Brain microvascular endothelial cell (primary cell): ENCODE measurements around the gene ASCC3.

Experiments
- DNase-seq: peaks from one replicate; pipeline ENCODE4 v3.0.0-alpha.2; 2020
- H3K27ac ChIP-seq: fragments of 250-450 bp; sonication (Bioruptor Pico); 2 replicates; pipeline ENCODE4 v1.5.1; 2020; ENCODE audit warnings: mild to moderate bottlenecking, moderate library complexity
- H3K27me3 ChIP-seq: fragments of 250-450 bp; sonication (Bioruptor Pico); replicated peaks from 2 replicates; pipeline ENCODE4 v1.5.1; 2020; ENCODE audit warnings: mild to moderate bottlenecking
- H3K36me3 ChIP-seq: fragments of 250-450 bp; sonication (Bioruptor Pico); replicated peaks from 2 replicates; pipeline ENCODE4 v1.5.1; 2020; ENCODE audit warnings: mild to moderate bottlenecking
- H3K4me3 ChIP-seq: 2 replicates; pipeline ENCODE4 v1.5.1; 2011; ENCODE audit warnings: low read depth, mild to moderate bottlenecking, control low read depth, low read length, moderate library complexity
- in situ Hi-C: cut with HindIII; loops from 2 replicates; pipeline ENCODE4 v1.10.0; 2017; ENCODE audit warnings: low sequenced_read_pairs, low pct_ligation_motif_present
- TF ChIP-seq, protein P1 (sequence below): IDR thresholded peaks from 2 replicates; pipeline ENCODE4 v1.5.1; 2011; ENCODE audit warnings: low read depth, mild to moderate bottlenecking, moderate library complexity, low read length, control low read depth, inconsistent platforms; ENCODE audit errors: missing control alignments

ASCC3 gene

DNA sequence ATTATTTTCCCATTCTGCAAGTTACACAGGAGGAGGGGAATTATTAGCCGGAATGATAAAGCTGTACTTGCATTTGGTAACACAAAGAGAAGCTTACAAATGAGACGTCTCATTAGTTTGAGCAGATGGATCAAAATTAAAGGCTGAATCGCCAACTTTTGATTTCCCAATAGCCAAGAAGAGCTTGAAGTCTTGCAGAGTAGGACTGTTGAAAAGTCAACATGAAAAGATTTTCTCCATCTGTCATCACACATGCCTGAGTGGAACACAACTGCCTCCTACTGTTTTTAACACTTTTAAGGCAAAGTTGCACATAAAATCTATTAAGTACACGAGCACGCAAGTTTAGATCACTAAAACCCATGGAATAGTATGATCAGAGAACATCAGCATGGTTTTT lies 176.2 kb downstream of the ASCC3 start:
- DNase-seq: no peak
- Histone ChIP-seq H3K27ac (no peak overlapping the region), H3K36me3 (no peaks in the 10 kb centered on the region), H3K27me3 (no peaks in the 10 kb centered on the region), H3K4me3 (no peak overlapping the region)
- TF ChIP-seq, protein P1, sequence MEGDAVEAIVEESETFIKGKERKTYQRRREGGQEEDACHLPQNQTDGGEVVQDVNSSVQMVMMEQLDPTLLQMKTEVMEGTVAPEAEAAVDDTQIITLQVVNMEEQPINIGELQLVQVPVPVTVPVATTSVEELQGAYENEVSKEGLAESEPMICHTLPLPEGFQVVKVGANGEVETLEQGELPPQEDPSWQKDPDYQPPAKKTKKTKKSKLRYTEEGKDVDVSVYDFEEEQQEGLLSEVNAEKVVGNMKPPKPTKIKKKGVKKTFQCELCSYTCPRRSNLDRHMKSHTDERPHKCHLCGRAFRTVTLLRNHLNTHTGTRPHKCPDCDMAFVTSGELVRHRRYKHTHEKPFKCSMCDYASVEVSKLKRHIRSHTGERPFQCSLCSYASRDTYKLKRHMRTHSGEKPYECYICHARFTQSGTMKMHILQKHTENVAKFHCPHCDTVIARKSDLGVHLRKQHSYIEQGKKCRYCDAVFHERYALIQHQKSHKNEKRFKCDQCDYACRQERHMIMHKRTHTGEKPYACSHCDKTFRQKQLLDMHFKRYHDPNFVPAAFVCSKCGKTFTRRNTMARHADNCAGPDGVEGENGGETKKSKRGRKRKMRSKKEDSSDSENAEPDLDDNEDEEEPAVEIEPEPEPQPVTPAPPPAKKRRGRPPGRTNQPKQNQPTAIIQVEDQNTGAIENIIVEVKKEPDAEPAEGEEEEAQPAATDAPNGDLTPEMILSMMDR: no peak
- in situ Hi-C loops: no loop called here

DNA sequence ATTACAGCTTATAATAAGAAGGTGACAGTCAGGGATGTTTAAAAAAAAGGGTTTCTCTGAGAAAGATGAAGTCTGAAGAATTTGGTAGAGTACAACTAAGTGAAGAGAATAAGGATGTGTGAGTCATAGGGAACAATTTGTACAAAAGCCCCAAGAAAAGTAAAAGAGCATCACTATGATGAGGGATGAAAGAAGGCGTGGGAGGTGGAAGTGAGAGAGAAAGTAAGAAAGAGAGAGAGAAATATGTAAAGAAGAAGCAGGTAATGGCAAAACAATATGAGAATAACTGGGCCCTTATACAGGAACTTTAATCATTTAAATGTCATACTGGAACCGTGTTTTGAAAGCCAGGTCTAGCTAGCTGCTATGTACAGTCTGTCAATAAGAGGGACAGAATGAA lies 179.4 kb downstream of the ASCC3 start:
- H3K27me3 ChIP-seq: no peaks in the 10 kb centered on the region
- in situ Hi-C loops: no loop called here
- no peak overlapping the region for H3K4me3 ChIP-seq
- no peak for DNase-seq
- no peak overlapping the region for H3K27ac ChIP-seq
- TF ChIP-seq, protein P1: no peak
- H3K36me3 ChIP-seq: peaks cover 6% of the 10 kb centered on the region

DNA sequence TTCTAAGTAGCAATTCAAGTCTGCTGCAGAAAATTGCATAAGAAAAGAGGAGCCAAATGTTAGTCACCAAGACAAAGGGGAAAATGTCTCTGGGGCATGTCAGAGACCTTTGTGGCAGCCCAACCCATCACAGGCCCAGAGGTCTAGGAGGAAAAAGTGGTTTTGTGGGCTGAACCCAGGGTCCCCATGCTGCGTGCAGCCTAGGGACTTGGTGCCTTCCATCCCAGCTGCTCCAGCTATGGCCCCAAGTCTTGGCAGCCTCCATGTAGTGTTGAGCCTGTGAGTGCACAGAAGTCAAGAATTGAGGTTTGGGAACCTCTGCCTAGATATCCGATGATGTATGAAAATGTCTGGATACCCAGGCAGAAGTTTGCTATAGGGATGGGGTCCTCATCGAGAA lies 181.1 kb downstream of the ASCC3 start:
- TF ChIP-seq, protein P1: no peak
- H3K36me3 ChIP-seq: peaks cover 6% of the 10 kb centered on the region
- no peaks in the 10 kb centered on the region for H3K27me3 ChIP-seq
- H3K27ac ChIP-seq: no peak overlapping the region
- in situ Hi-C loops: no loop called here
- no peak overlapping the region for H3K4me3 ChIP-seq
- DNase-seq: no peak

DNA sequence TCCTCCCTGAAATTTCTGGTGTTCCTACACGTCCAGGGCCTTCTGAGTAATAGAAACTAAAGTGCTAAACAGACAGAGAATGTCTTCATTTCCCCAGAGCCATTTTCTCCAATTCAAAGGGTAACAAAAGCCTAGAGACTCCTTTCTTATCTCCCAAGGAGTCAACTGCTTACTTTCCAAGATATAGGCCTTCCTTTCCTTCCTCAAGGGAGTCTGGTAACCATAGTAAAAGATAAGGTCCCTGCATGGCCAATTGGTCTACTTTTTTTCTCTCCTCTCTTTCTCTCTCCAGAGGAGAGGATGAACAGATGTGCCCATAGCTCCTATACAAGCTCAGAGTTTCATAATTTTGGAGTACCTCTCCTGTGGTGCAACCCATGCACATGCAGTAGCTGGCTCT lies 185.7 kb downstream of the ASCC3 start:
- Histone ChIP-seq H3K27ac (no peak overlapping the region), H3K27me3 (no peaks in the 10 kb centered on the region), H3K4me3 (no peak overlapping the region), H3K36me3 (peaks cover 6% of the 10 kb centered on the region)
- DNase-seq: no peak
- in situ Hi-C loops: no loop called here
- TF ChIP-seq, protein P1: no peak

DNA sequence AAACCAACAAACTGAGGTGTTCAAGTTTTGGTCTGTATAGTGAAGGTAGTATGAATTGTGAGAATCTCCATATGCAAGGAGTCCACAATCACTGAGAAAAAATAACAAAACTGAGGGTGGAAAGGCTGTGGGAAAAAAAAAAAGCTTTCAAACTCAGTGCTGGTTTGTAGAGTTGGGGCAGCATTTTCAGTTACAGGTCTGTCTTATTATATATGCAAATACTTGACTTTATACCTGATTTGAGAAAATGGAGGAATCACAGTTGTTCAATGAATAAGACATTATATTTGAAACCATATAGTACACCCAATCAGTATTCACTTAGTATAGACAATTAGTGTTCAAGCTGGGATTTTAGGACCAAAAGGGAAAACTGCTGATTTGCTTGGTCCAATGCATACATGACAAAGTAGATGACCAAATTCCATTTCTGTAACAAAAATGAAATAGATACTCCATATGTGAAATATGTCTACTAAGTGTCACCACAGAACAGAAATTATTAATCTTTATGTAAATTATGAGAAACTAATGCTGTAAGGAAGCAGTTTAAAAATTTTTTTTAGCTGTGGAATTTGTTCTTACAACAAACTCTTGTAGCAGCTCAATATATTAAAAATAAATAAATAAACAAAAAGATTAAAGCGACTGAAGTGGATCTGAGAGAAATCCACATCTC lies 187.7 kb downstream of the ASCC3 start:
- Histone ChIP-seq H3K36me3 (no peaks in the 10 kb centered on the region), H3K27ac (no peak overlapping the region), H3K27me3 (no peaks in the 10 kb centered on the region), H3K4me3 (no peak overlapping the region)
- TF ChIP-seq, protein P1: no peak
- in situ Hi-C loops: no loop called here
- DNase-seq: no peak

DNA sequence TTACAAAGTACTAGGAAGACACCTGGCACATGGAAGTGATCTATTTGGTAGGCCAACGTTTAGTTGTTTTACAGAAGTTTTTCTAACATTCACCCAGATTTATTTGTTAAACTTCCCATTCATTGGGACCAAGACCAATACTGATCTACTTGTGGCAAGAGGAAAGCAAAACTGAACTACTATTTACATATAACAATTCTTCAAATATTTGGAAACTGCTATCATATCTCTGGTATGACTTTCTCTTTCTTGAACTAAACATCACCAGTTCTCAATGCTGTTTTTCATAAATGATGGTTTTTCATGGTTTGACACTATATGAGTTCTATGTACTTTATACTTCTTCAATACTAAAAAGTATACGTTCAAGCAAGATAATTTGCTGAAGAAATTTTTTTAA lies 189.2 kb downstream of the ASCC3 start:
- in situ Hi-C loops: no loop called here
- TF ChIP-seq, protein P1: no peak
- Histone ChIP-seq H3K27me3 (no peaks in the 10 kb centered on the region), H3K36me3 (no peaks in the 10 kb centered on the region), H3K27ac (no peak overlapping the region), H3K4me3 (no peak overlapping the region)
- DNase-seq: no peak
